Neural cell (in vitro differentiated cells): ENCODE data around the gene PCCA. TPM values are rescaled to one million over a fixed set of nuclear protein-coding genes. Genes with fewer than 3 reads are reported as not detected.

ENCODE experiments used
- H2AFZ ChIP-seq: fragments of 200-600, 300-800 bp; sonication (generic), shearing (Covaris generic); 2 replicates; pipeline ENCODE4 v1.6.0; 2014; ENCODE audit warnings: low read depth, mild to moderate bottlenecking, antibody characterized with exemption, low read length, moderate library complexity
- H3F3A ChIP-seq: fragments of 200-600 bp; shearing (Covaris generic); 2 replicates; pipeline ENCODE4 v1.6.1; 2016; ENCODE audit warnings: mild to moderate bottlenecking, moderate library complexity, mixed read lengths, antibody characterized with exemption, low read length; ENCODE audit not compliant: insufficient read depth, poor library complexity, severe bottlenecking
- H3K27ac ChIP-seq: fragments of 200-600, 300-800 bp; sonication (generic), shearing (Covaris generic); 2 replicates; pipeline ENCODE4 v1.5.1; 2014; ENCODE audit warnings: mild to moderate bottlenecking, low read length, moderate library complexity
- H3K27me3 ChIP-seq: fragments of 300-800, 200-600 bp; sonication (generic), shearing (Covaris generic); 2 replicates; pipeline ENCODE4 v1.6.0; 2014; ENCODE audit warnings: mild to moderate bottlenecking, low read depth, low read length, moderate library complexity; ENCODE audit not compliant: insufficient read depth
- H3K36me3 ChIP-seq: fragments of 300-800, 200-600 bp; sonication (generic), shearing (Covaris generic); 2 replicates; pipeline ENCODE4 v1.5.1; 2014; ENCODE audit warnings: mild to moderate bottlenecking, antibody characterized with exemption, low read length, moderate library complexity; ENCODE audit not compliant: insufficient read depth
- H3K4me2 ChIP-seq: fragments of 300-800, 200-600 bp; sonication (generic), shearing (Covaris generic); 2 replicates; pipeline ENCODE4 v1.6.0; 2014; ENCODE audit warnings: mild to moderate bottlenecking, low read length
- H3K4me3 ChIP-seq: fragments of 300-800, 200-600 bp; sonication (generic), shearing (Covaris generic); 2 replicates; pipeline ENCODE4 v1.5.1; 2014; ENCODE audit warnings: mild to moderate bottlenecking, low read length, moderate library complexity
- H3K79me2 ChIP-seq: fragments of 200-600 bp; shearing (Covaris generic); replicated peaks from 2 replicates; pipeline ENCODE4 v1.6.0; 2014; ENCODE audit warnings: mild to moderate bottlenecking, low read length, moderate library complexity; ENCODE audit not compliant: insufficient read depth
- H3K9ac ChIP-seq: fragments of 300-800, 200-600 bp; sonication (generic), shearing (Covaris generic); 2 replicates; pipeline ENCODE4 v1.6.1; 2016; ENCODE audit warnings: mild to moderate bottlenecking, low read length, mixed read lengths
- H3K9me2 ChIP-seq: fragments of 200-600 bp; shearing (Covaris generic); 2 replicates; pipeline ENCODE4 v1.6.1; 2016; ENCODE audit warnings: mild to moderate bottlenecking, low read length, mixed read lengths; ENCODE audit not compliant: insufficient read depth
- H3K9me3 ChIP-seq: fragments of 200-600, 300-800 bp; sonication (generic), shearing (Covaris generic); 2 replicates; pipeline ENCODE4 v1.6.1; 2016; ENCODE audit warnings: mild to moderate bottlenecking, mixed run types, low read length, moderate library complexity, mixed read lengths
- H4K20me1 ChIP-seq: fragments of 200-600 bp; shearing (Covaris generic); 2 replicates; pipeline ENCODE4 v1.6.1; 2016; ENCODE audit warnings: mild to moderate bottlenecking, mixed run types; ENCODE audit not compliant: insufficient read depth
- CTCF ChIP-seq: fragments of 450-650 bp; IDR thresholded peaks from 2 replicates; pipeline ENCODE4 v1.5.1; 2014; ENCODE audit warnings: antibody characterized with exemption, mild to moderate bottlenecking, moderate library complexity; ENCODE audit not compliant: poor library complexity, severe bottlenecking
- EP300 ChIP-seq: fragments of 450-650 bp; conservative IDR thresholded peaks from 2 replicates; pipeline ENCODE4 v1.6.1; 2014; ENCODE audit warnings: antibody characterized with exemption, mild to moderate bottlenecking, moderate library complexity; ENCODE audit not compliant: poor library complexity, severe bottlenecking
- EZH2 ChIP-seq: fragments of 200-600, 300-800 bp; shearing (Covaris generic), sonication (generic); IDR thresholded peaks from 2 replicates; pipeline ENCODE4 v1.6.1; 2014; ENCODE audit warnings: antibody characterized with exemption, low read length, borderline replicate concordance, mild to moderate bottlenecking; ENCODE audit not compliant: insufficient read depth, poor library complexity, severe bottlenecking
- MXI1 ChIP-seq: fragments of 450-650 bp; conservative IDR thresholded peaks from 2 replicates; pipeline ENCODE4 v1.6.1; 2014; ENCODE audit warnings: antibody characterized with exemption, mild to moderate bottlenecking; ENCODE audit not compliant: poor library complexity, severe bottlenecking
- POLR2AphosphoS5 ChIP-seq: IDR thresholded peaks from 2 replicates; pipeline ENCODE4 v1.6.1; 2012
- RAD21 ChIP-seq: fragments of 450-650 bp; conservative IDR thresholded peaks from 2 replicates; pipeline ENCODE4 v1.6.1; 2014; ENCODE audit warnings: antibody characterized with exemption, mild to moderate bottlenecking, moderate library complexity
- SMC3 ChIP-seq: fragments of 450-650 bp; conservative IDR thresholded peaks from 2 replicates; pipeline ENCODE4 v1.6.1; 2014; ENCODE audit warnings: antibody characterized with exemption, mild to moderate bottlenecking, moderate library complexity; ENCODE audit not compliant: poor library complexity
- TAF1 ChIP-seq: IDR thresholded peaks from 2 replicates; pipeline ENCODE4 v1.6.1; 2012; ENCODE audit warnings: low read depth
- polyA plus RNA-seq: library from polyadenylated mRNA; depleted of rRNA; stranded (reverse); fragments of >200 nt; gene quantifications from 2 replicates; pipeline ENCODE4 v1.2.3, GENCODE V29; 2014
- TF ChIP-seq, protein P1 (sequence below): IDR thresholded peaks from 2 replicates; pipeline ENCODE4 v1.6.1; 2012; ENCODE audit warnings: borderline replicate concordance

The PCCA gene
- polyA plus RNA-seq, 1 donor from 2014 or later, result 17.0 TPM

GRCh38 chr13:100306030-100306429 lies 217.1 kb downstream of the PCCA start:
- no peak overlapping the region for H3K4me3 ChIP-seq
- no peak overlapping the region for H3K9ac ChIP-seq
- no peaks in the 10 kb centered on the region for H3K79me2 ChIP-seq
- no peaks in the 10 kb centered on the region for H3K9me2 ChIP-seq
- no peaks in the 10 kb centered on the region for H3K36me3 ChIP-seq
- H3K27ac ChIP-seq, result no peak overlapping the region
- no peaks in the 10 kb centered on the region for H4K20me1 ChIP-seq
- H3F3A ChIP-seq, result no peaks in the 10 kb centered on the region
- H2AFZ ChIP-seq, result no peak overlapping the region
- no peak for TF ChIP-seq TAF1
- no peak for TF ChIP-seq SMC3
- TF ChIP-seq, protein P1, sequence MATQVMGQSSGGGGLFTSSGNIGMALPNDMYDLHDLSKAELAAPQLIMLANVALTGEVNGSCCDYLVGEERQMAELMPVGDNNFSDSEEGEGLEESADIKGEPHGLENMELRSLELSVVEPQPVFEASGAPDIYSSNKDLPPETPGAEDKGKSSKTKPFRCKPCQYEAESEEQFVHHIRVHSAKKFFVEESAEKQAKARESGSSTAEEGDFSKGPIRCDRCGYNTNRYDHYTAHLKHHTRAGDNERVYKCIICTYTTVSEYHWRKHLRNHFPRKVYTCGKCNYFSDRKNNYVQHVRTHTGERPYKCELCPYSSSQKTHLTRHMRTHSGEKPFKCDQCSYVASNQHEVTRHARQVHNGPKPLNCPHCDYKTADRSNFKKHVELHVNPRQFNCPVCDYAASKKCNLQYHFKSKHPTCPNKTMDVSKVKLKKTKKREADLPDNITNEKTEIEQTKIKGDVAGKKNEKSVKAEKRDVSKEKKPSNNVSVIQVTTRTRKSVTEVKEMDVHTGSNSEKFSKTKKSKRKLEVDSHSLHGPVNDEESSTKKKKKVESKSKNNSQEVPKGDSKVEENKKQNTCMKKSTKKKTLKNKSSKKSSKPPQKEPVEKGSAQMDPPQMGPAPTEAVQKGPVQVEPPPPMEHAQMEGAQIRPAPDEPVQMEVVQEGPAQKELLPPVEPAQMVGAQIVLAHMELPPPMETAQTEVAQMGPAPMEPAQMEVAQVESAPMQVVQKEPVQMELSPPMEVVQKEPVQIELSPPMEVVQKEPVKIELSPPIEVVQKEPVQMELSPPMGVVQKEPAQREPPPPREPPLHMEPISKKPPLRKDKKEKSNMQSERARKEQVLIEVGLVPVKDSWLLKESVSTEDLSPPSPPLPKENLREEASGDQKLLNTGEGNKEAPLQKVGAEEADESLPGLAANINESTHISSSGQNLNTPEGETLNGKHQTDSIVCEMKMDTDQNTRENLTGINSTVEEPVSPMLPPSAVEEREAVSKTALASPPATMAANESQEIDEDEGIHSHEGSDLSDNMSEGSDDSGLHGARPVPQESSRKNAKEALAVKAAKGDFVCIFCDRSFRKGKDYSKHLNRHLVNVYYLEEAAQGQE, result no peak
- no peak for TF ChIP-seq EP300
- TF ChIP-seq RAD21, result no peak
- no peak overlapping the region for H3K4me2 ChIP-seq
- no peaks in the 10 kb centered on the region for H3K27me3 ChIP-seq
- H3K9me3 ChIP-seq, result no peaks in the 10 kb centered on the region

- H3F3A ChIP-seq, result no peaks in the 10 kb centered on the region
- H3K27me3 ChIP-seq, result no peaks in the 10 kb centered on the region
- no peaks in the 10 kb centered on the region for H3K79me2 ChIP-seq
- no peak overlapping the region for H2AFZ ChIP-seq
- no peak overlapping the region for H3K27ac ChIP-seq
- H3K4me2 ChIP-seq, result no peak overlapping the region
- no peaks in the 10 kb centered on the region for H4K20me1 ChIP-seq
- H3K9ac ChIP-seq, result no peak overlapping the region
- H3K9me3 ChIP-seq, result no peaks in the 10 kb centered on the region
- no peaks in the 10 kb centered on the region for H3K9me2 ChIP-seq
- no peaks in the 10 kb centered on the region for H3K36me3 ChIP-seq
- no peak overlapping the region for H3K4me3 ChIP-seq
- TF ChIP-seq EP300 (no peak), MXI1 (no peak), TAF1 (no peak), SMC3 (no peak)
Observed at GRCh38 chr13:100306434-100306999, 217.6 kb downstream of the PCCA start.

DNA sequence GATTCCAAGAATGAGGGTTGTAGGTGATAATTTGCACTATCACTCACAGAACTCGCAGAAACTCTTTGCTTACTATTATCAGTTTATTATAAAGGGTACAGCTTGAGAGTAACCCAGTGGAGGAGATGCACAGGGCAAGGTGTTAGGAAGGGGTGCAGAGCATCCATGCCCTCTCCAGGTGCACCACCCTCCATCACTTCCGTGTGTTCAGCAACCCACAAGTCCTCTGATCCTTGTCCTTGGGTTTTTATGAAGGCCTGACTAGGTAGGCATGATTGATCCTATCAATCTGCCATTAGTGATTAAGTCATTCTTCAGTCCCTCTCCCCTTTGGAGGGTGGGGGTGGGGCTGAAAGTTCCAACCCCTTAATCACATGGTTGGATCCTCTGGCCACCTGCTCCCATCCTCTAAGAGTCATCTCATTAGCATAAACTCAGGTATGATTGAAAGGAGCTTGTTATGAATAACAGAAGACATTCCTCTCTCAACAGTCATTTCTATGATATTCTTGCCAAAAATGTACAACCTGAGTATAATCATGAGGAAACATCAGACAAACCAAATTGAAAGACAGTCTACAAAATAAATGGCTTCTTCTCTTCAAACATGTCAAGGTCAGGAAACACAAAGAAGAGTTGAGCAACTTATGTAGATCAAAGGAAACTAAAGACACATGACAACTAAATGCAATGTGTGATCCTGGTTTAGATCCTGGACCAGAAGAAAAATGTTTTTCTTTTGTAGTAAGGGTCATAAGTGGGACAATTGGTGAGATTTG lies 225.4 kb downstream of the PCCA start:
- H3K36me3 ChIP-seq, result no peaks in the 10 kb centered on the region

More for the DNA sequence above, 225.4 kb downstream of the PCCA start:
- no peaks in the 10 kb centered on the region for H3K27me3 ChIP-seq
- no peaks in the 10 kb centered on the region for H3K79me2 ChIP-seq
- H3K9me2 ChIP-seq, result no peaks in the 10 kb centered on the region
- H3K9ac ChIP-seq, result no peak overlapping the region
- H4K20me1 ChIP-seq, result no peaks in the 10 kb centered on the region
- no peak overlapping the region for H3K27ac ChIP-seq
- H3F3A ChIP-seq, result no peaks in the 10 kb centered on the region
- H3K9me3 ChIP-seq, result no peaks in the 10 kb centered on the region
- no peak overlapping the region for H2AFZ ChIP-seq
- no peak overlapping the region for H3K4me3 ChIP-seq
- H3K4me2 ChIP-seq, result no peak overlapping the region
- TF ChIP-seq SMC3 (no peak), CTCF (no peak), EP300 (no peak), EZH2 (no peak), RAD21 (no peak), TAF1 (no peak), MXI1 (no peak), POLR2AphosphoS5 (no peak)
- TF ChIP-seq, protein P1, result no peak
